ENCODE results near the gene UPK1A. TPM values are rescaled to one million over a fixed set of nuclear protein-coding genes. Genes with fewer than 3 reads are reported as not detected.

The UPK1A gene
- total and polyA plus RNA-seq, 9 of the 15 experiments (the other 6 are each of a cell fraction or from before 2014, with no cell fraction given) = 0.06 to 0.13 TPM; not detected in 7

- CTCF ChIA-PET (ENCODE audit: low intra/inter-chr PET ratio) = no interaction called here
- intact Hi-C loops (cut with micrococcal nuclease) (no loop called here), in situ Hi-C loops (cut with MboI) (no loop called here)
- peaks cover 0 to 12% of the 10 kb centered on the region in 2 experiments; a peak in 3 of 5 replicates for H3K4me1 ChIP-seq (replicated peaks in 1 of 2; ENCODE audit: control insufficient read depth in 2 of 2, insufficient read depth in 2 of 2, low read length in 2 of 2)
- DNase-seq (ENCODE audit: extremely low read depth in 1 of 4, low spot score in 3 of 4) = no peak
- H3K9me1 ChIP-seq (ENCODE audit: control insufficient read depth, insufficient read depth, low read length) = no peaks in the 10 kb centered on the region
- WGBS (ENCODE audit: insufficient coverage, low coverage, missing lambda C conversion rate) = 72% methylated on average over 21 of the region's 24 CpGs
- no peak overlapping the region for H3K27ac ChIP-seq (ENCODE audit: extremely low read depth, low read depth, low read length)
- no peaks in the 10 kb centered on the region for H3K79me2 ChIP-seq (ENCODE audit: control insufficient read depth, insufficient read depth, low read length)
- no peak overlapping the region for H3K4me2 ChIP-seq (ENCODE audit: insufficient read depth, low read length)
- no peak overlapping the region; a peak in 1 of 4 replicates for H3K9ac ChIP-seq (ENCODE audit: insufficient read depth in 1 of 2, low read depth in 2 of 2, low read length in 2 of 2)
- H4K20me1 ChIP-seq (replicated peaks; ENCODE audit: control insufficient read depth, insufficient read depth, low read length) = no peaks in the 10 kb centered on the region
- BruUV-seq (replicated peaks) = no TSS peak
- no peak overlapping the region for H3K4me3 ChIP-seq
- no peaks in the 10 kb centered on the region for H3K9me3 ChIP-seq (replicated peaks; ENCODE audit: control insufficient read depth, insufficient read depth, low read depth, low read length)
- POLR2A ChIA-PET = no interaction called here
- peaks cover 16 to 29% of the 10 kb centered on the region in 2 experiments; a peak in 4 of 5 replicates for H3K27me3 ChIP-seq (ENCODE audit: control insufficient read depth in 2 of 2, insufficient read depth in 2 of 2, low read length in 2 of 2)
- ATAC-seq = no peak
- H2AFZ ChIP-seq (ENCODE audit: low read depth, low read length) = no peak overlapping the region
- H3K36me3 ChIP-seq (ENCODE audit: control insufficient read depth, insufficient read depth, low read length) = no peaks in the 10 kb centered on the region
- TF ChIP-seq ZNF280B (CRISPR knock-in tag; IDR thresholded peaks at IDR 0.05) (no peak), RBM25 (IDR thresholded peaks at IDR 0.05; ENCODE audit: low read depth, low read length, severe bottlenecking) (peak; percentile 17), NR2C2 (CRISPR knock-in tag; IDR thresholded peaks at IDR 0.05) (no peak), NR2C2 (tag; IDR thresholded peaks at IDR 0.05) (no peak), ZNF311 (CRISPR knock-in tag; IDR thresholded peaks at IDR 0.05) (no peak), ZBTB33 (CRISPR knock-in tag; IDR thresholded peaks at IDR 0.05) (0 out of 2 replicates have a peak, but pooled peaks have one; percentile 18)
- no peak for FAIRE-seq
Observed at GRCh38 chr19:35665157-35665556, 1.2 kb upstream of the UPK1A start.

All from K562 (cell line).